Panc1 (cell line): ENCODE results near the gene CSNK1G1. TPM values are rescaled to one million over a fixed set of nuclear protein-coding genes. Genes with fewer than 3 reads are reported as not detected.

Experiments used
- ATAC-seq: fragments of 200-7000 bp; cut with Tn5 transposase; 2 replicates; pipeline ENCODE4 v1.9.1; 2020; ENCODE audit warnings: mild to moderate bottlenecking, moderate library complexity
- Bru-seq: library from RNA; stranded (reverse); fragments of 400-500 nt; gene quantifications from one replicate; lab custom pipeline; 2021; lab: Mats Ljungman, UMichigan
- BruChase-seq, 2 experiments: library from RNA; stranded (reverse); fragments of 400-500 nt; gene quantifications; one replicate each; lab custom pipeline; 2021; lab: Mats Ljungman, UMichigan
- BruUV-seq: library from RNA; stranded (reverse); fragments of 400-500 nt; replicated peaks from 2 replicates; lab custom pipeline; 2021; lab: Mats Ljungman, UMichigan
- CTCF ChIA-PET: fragments of 300-600 bp; sonication (Branson Sonifier 250); formaldehyde crosslinking; loops from one replicate; lab custom pipeline; 2022; ENCODE audit warnings: antibody characterized with exemption; lab: Charles Lee
- POLR2A ChIA-PET: fragments of 300-600 bp; sonication (Branson Sonifier 250); formaldehyde crosslinking; loops from one replicate; lab custom pipeline; 2022; ENCODE audit warnings: antibody characterized with exemption; lab: Charles Lee
- DNase-seq: peaks from one replicate; pipeline ENCODE4 v3.0.0-alpha.2; 2010; ENCODE audit warnings: low read depth, low spot score
- H3K27ac ChIP-seq: 2 replicates; pipeline ENCODE4 v1.5.1; 2011; ENCODE audit warnings: mild to moderate bottlenecking, low read length, inconsistent platforms
- H3K27me3 ChIP-seq: fragments of 200-500 bp; sonication (Bioruptor generic); 2 replicates; pipeline ENCODE4 v1.6.0; 2014; ENCODE audit warnings: low read length, inconsistent platforms; ENCODE audit not compliant: control insufficient read depth, insufficient read depth
- H3K36me3 ChIP-seq: fragments of 200-500 bp; sonication (Bioruptor generic); 2 replicates; pipeline ENCODE4 v1.5.1; 2014; ENCODE audit warnings: inconsistent platforms, mild to moderate bottlenecking, low read length, moderate library complexity; ENCODE audit not compliant: control insufficient read depth, insufficient read depth
- H3K4me1 ChIP-seq: 2 replicates; pipeline ENCODE4 v1.5.1; 2011; ENCODE audit warnings: inconsistent platforms, mild to moderate bottlenecking, low read length, moderate library complexity; ENCODE audit not compliant: control insufficient read depth, insufficient read depth
- H3K4me3 ChIP-seq, 2 experiments: 2 replicates each; pipeline ENCODE4 v1.5.1; 2011 to 2012; ENCODE audit warnings: low read depth in 2 of 2, low read length in 2 of 2, mild to moderate bottlenecking in 2 of 2, inconsistent platforms in 1 of 2, moderate library complexity in 1 of 2
- H3K9me3 ChIP-seq: fragments of 200-500 bp; sonication (Bioruptor generic); 2 replicates; pipeline ENCODE4 v1.5.1; 2014; ENCODE audit warnings: low read depth, mild to moderate bottlenecking, inconsistent platforms, low read length, moderate library complexity; ENCODE audit not compliant: control insufficient read depth, insufficient read depth
- POLR2AphosphoS5 ChIP-seq: IDR thresholded peaks from 2 replicates; pipeline ENCODE4 v1.6.1; 2012; ENCODE audit warnings: mild to moderate bottlenecking, low read depth, low read length, moderate library complexity
- REST ChIP-seq, 2 experiments: IDR thresholded peaks; 2 replicates each; pipeline ENCODE4 v1.6.1; 2011 to 2012; ENCODE audit warnings: low read depth in 2 of 2, control low read depth in 1 of 2, low read length in 1 of 2, mild to moderate bottlenecking in 1 of 2, moderate library complexity in 1 of 2; ENCODE audit not compliant: insufficient read depth in 1 of 2
- SIN3A ChIP-seq: IDR thresholded peaks from 2 replicates; pipeline ENCODE4 v1.6.1; 2012; ENCODE audit warnings: low read depth, mild to moderate bottlenecking, low read length, moderate library complexity, borderline replicate concordance; ENCODE audit not compliant: insufficient read depth
- TCF7L2 ChIP-seq: IDR thresholded peaks from 2 replicates; pipeline ENCODE4 v1.6.1; 2011; ENCODE audit warnings: mild to moderate bottlenecking, low read depth, low read length, inconsistent platforms
- in situ Hi-C: cut with HindIII; loops from 2 replicates; pipeline ENCODE4 v1.10.0; 2016; ENCODE audit warnings: low sequenced_read_pairs, low pct_unique_long_range_greater_than_20kb
- intact Hi-C: fragments of 100-400 bp; cut with micrococcal nuclease; formaldehyde crosslinking; loops from one replicate; pipeline ENCODE4 v1.10.0; 2022; ENCODE audit not compliant: unreplicated experiment
- long read RNA-seq: library from polyadenylated mRNA; unstranded; transcript quantifications from one replicate; pipeline ENCODE4 v2.0.0, GENCODE V29; 2021; ENCODE audit not compliant: unreplicated experiment
- polyA plus RNA-seq: library from polyadenylated mRNA; unstranded; fragments of >200 nt; gene quantifications from one replicate; pipeline ENCODE4 v1.2.1, GENCODE V29; 2012; ENCODE audit warnings: missing spikeins; ENCODE audit not compliant: insufficient read length
- total RNA-seq: library from RNA; stranded (reverse); gene quantifications from one replicate; pipeline ENCODE4 v1.2.1, GENCODE V29; 2021; ENCODE audit not compliant: unreplicated experiment
- TF ChIP-seq, protein P1 (sequence below): fragments of 450-650 bp; IDR thresholded peaks from 2 replicates; pipeline ENCODE4 v1.5.1; 2017; ENCODE audit warnings: mild to moderate bottlenecking

Gene CSNK1G1
- total RNA-seq (22.8 TPM), Bru-seq, nascent RNA (percentile 87 among the genes with signal in this experiment), BruChase-seq, experiment 1, labeled RNA remaining after a 2-hour chase (percentile 91 among the genes with signal in this experiment), BruChase-seq, experiment 2, labeled RNA remaining after a 6-hour chase (percentile 81 among the genes with signal in this experiment)
- 9.5 TPM for polyA plus RNA-seq
- long read RNA-seq, full-length matches to known transcripts: 14 of 44 reads
- long read RNA-seq, partial matches to known transcripts: 3 of 44 reads
- long read RNA-seq, other reads (novel, unspliced or antisense): 27 of 44 reads

DNA sequence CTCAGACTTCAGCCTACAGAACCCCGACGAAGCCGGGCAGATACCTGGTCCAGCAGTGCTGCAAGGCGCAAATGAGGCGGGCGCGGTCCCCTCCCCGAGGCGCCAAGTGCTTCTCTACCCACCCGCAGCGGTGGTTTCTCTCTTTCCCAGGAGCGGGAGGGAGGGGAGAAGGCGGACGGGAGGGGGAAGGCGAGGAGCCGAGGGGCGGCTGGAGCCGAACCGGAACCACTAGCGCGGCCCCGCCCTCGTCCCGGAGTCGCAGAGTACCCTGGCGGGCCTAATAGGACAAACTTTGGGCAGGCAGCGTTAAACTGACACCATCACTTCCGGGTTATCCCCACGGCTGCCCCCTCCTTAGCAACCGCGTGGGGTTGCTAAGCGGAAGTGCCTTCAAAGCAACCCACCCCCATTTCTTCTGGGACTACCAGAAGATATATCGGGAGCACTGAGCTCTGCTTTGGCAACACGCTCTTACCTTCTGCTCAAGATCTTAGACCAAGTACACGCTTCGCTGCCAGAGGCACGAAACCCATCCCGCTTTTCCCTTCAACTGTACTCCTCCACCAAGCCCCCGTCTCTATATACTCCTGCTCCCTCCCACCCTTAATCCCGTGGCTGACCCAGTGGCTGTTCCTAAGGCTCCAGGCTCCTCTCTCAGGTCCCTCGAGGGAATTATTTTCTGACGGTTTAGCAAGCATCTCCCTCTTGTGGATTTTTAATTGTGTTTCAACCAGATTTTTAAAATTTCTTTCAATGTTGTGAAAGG, at the start of gene CSNK1G1:
TSS of gene CSNK1G1 (minus strand) at position 230 of the 766 bp plus-strand sequence. CDS start 55,674 bp downstream, outside the sequence.
- intact Hi-C loops (loop anchor here (5.0 kb wide), 1 partner anchor 144 kb away; no protein-coding TSS in a partner anchor), in situ Hi-C loops (no loop called here)
- TF ChIP-seq, protein P1, sequence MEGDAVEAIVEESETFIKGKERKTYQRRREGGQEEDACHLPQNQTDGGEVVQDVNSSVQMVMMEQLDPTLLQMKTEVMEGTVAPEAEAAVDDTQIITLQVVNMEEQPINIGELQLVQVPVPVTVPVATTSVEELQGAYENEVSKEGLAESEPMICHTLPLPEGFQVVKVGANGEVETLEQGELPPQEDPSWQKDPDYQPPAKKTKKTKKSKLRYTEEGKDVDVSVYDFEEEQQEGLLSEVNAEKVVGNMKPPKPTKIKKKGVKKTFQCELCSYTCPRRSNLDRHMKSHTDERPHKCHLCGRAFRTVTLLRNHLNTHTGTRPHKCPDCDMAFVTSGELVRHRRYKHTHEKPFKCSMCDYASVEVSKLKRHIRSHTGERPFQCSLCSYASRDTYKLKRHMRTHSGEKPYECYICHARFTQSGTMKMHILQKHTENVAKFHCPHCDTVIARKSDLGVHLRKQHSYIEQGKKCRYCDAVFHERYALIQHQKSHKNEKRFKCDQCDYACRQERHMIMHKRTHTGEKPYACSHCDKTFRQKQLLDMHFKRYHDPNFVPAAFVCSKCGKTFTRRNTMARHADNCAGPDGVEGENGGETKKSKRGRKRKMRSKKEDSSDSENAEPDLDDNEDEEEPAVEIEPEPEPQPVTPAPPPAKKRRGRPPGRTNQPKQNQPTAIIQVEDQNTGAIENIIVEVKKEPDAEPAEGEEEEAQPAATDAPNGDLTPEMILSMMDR: no peak
- TF ChIP-seq TCF7L2 (peak; percentile 82), SIN3A (peak; percentile 98), POLR2AphosphoS5 (peak; percentile 95), REST (IDR thresholded peaks at IDR 0.05; ENCODE audit: insufficient read depth in 1 of 2, low read depth in 2 of 2, low read length in 1 of 2) (no peak)
- ChIA-PET POLR2A (interaction anchor here (0.6 kb wide), 2 partner anchors 17 to 195 kb away, joined by 3 read pairs; no protein-coding TSS in a partner anchor), CTCF (interaction anchor here (0.5 to 1.2 kb wide), 5 partner anchors 36 to 144 kb away, joined by 3 to 9 read pairs (median 4); no protein-coding TSS in a partner anchor)
- Histone ChIP-seq H3K4me3 (peak within 1 kb of the TSS; percentile 73 to 97), H3K27me3 (no peaks in the 10 kb centered on the region), H3K9me3 (no peaks in the 10 kb centered on the region), H3K27ac (peak within 1 kb of the TSS; percentile 92), H3K36me3 (no peaks in the 10 kb centered on the region), H3K4me1 (peaks cover 9% of the 10 kb centered on the region)
- peak; percentile 99 for ATAC-seq
- no TSS peak for BruUV-seq
- DNase-seq: peak; percentile 92

DNA sequence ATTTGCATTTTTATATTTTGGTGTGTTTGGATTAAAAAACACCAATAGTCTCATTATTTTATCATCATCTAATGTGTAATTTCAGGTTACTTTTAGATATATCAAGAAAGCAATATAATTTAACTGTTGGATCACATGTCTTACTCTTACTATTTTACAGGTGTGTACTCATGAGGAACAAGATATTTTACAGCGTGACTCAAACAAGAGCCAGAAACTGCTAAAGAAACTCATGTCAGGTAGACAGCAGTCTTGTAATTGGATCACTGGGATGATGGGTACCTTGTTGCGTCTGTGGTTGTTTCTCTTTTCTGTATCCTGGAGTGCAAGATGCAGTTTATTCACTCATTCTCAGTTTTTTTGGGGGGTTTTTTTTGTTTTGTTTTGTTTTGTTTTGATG, 44.6 kb upstream of the CSNK1G1 start:
- Histone ChIP-seq H3K36me3 (peaks cover 32% of the 10 kb centered on the region), H3K4me3 (no peak overlapping the region), H3K9me3 (no peaks in the 10 kb centered on the region), H3K4me1 (no peaks in the 10 kb centered on the region), H3K27me3 (no peaks in the 10 kb centered on the region), H3K27ac (no peak overlapping the region)
- no peak for DNase-seq
- intact Hi-C loops (no loop called here), in situ Hi-C loops (no loop called here)
- no TSS peak for BruUV-seq
- POLR2A ChIA-PET: no interaction called here
- ATAC-seq: no peak
- CTCF ChIA-PET: interaction anchor here (0.7 kb wide), 1 partner anchor 227 kb away, joined by 3 read pairs; no protein-coding TSS in a partner anchor
- TF ChIP-seq, protein P1: no peak
- no peak for TF ChIP-seq REST (IDR thresholded peaks at IDR 0.05; ENCODE audit: insufficient read depth in 1 of 2, low read depth in 2 of 2, low read length in 1 of 2)
